KOPT-K1 (cell line): ENCODE measurements around the gene HHIPL2.

ENCODE experiments used
- H3K27ac ChIP-seq: fragments of 200-600 bp; sonication (generic); 2 replicates; pipeline ENCODE4 v1.5.1; 2016; ENCODE audit warnings: antibody characterized with exemption, mild to moderate bottlenecking, low read depth, low read length; ENCODE audit not compliant: poor library complexity, severe bottlenecking
- H3K36me3 ChIP-seq: fragments of 200-600 bp; sonication (generic); 2 replicates; pipeline ENCODE4 v1.5.1; 2017; ENCODE audit warnings: antibody characterized with exemption, mild to moderate bottlenecking, low read length, moderate library complexity; ENCODE audit not compliant: insufficient read depth
- H3K9me3 ChIP-seq: fragments of 200-600 bp; sonication (generic); 2 replicates; pipeline ENCODE4 v1.5.1; 2017; ENCODE audit warnings: antibody characterized with exemption, low read length, mild to moderate bottlenecking; ENCODE audit not compliant: insufficient read depth, poor library complexity, severe bottlenecking

The HHIPL2 gene

DNA sequence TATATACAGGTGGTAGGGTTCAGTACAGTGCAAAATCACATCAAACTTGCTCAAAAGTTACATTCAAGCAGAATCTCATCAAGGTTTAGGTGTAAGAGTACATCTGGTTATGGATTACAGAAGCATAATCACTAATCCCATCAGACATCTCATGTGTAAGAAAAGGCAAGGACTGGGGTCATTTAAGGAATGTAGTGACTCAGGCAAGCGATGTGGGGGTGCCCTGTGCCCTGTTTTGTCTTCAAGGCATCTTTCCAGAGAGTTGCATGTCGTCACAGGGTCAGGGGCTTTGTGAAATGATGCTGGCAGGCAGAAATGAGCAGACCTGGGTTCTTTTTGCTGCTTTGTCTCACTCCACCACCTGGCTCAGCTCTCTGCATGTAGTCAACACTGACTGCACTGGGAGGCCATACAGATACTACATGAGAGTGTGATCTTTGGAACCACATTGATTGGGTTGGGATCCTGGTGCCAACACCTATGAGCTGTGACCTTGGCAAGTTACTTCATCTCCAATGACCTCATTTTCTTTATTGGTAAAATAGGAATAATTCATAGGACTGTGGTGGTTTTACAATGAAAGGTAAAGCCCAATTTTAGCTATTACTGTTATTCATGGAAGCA, 8.2 kb upstream of the HHIPL2 start:
- Histone ChIP-seq H3K9me3 (no peaks in the 10 kb centered on the region), H3K27ac (no peak overlapping the region), H3K36me3 (peaks cover 61% of the 10 kb centered on the region)

DNA sequence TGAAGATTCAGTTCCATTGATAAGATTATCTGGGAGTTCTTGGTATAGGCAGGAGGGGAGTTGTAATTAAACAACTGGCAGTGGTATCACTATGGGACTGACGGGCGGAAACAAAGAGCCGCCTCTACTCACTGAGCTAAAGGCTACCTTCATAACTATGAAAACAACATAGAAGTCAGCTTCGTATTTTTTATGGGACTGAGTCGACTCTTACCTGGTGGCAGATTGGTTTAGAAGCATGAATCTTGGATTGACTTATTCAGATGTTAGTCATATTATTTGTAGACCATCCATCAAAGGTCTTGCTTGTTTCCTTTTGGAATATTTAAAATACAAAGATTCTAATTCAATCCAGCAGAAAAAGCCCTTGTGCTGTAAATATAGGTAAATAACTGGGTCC, 6.3 kb upstream of the HHIPL2 start:
- peaks cover 42% of the 10 kb centered on the region for H3K36me3 ChIP-seq
- no peaks in the 10 kb centered on the region for H3K9me3 ChIP-seq
- no peak overlapping the region for H3K27ac ChIP-seq

DNA sequence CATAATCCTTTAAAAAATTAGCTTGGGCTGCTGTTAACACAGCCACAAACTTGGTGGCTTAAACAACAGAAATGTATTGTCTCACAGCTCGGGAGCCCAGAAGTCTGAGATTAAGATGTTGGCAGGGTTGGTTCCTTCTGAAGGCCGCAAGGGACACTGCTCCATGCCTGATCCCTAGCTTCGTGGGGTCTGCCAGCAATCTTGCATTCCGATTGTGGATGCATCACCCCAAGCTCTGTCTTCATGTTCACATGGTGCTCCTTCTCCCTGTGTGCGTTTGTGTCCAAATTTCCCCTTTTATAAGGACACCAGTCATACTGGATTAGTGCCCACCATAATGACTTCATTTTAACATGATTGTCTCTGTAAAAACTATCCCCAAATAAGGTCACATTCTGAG, 5.0 kb upstream of the HHIPL2 start:
- Histone ChIP-seq H3K27ac (no peak overlapping the region), H3K36me3 (peaks cover 29% of the 10 kb centered on the region), H3K9me3 (no peaks in the 10 kb centered on the region)

DNA sequence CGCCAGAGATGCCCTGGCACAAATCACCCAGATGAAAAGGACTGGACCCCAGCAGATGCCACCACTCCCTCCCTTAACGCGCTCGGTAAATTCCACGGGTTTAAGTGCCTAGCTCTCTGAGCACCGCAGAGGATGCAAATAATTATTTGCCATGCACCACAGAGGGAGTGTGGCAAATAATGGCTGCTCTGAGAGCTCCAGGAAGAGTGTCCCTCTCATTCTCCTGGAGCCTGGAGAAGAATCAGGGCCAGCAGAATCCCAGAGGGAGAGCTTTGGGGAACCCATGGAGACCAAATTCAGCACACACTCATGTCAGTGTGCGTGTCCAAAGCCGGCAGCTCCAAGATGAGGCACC, 667 bp downstream of the HHIPL2 start:
- Histone ChIP-seq H3K9me3 (no peaks in the 10 kb centered on the region), H3K27ac (no peak overlapping the region), H3K36me3 (no peaks in the 10 kb centered on the region)

DNA sequence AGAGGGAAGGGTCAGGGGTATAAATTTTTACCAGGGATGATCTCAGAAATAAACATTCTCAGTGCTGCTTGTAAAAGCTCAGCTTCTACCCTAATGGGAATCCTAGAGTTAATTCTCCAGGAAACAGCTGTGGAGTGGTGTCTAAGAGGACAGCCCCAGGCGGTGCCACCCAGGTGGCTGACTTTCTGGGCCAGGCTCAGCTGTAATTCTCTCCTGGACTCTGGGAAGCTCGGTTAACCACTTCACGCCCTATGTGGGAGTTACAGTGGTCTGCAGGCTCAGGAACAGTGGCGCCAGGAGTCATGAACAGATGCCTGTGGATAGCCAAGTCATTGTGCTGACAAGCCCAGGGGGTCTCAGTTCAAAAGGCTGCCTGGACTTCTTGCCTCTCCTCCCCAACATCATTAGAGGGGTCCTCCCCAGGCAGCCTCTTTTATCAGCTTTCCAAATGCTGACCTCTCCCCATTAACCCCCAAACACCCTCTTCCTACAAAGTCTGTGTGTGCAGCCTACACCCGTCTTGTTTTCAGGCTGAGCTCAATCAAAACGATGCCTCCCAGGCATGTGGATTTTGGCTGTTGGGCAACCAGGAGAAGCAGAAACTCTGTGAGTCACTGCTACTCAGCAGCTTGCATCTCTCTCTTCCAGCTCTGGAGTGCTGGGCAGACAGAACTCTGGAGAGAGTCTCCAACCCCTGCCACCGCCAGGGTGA, 1.2 kb downstream of the HHIPL2 start:
- Histone ChIP-seq H3K9me3 (no peaks in the 10 kb centered on the region), H3K36me3 (no peaks in the 10 kb centered on the region), H3K27ac (no peak overlapping the region)

DNA sequence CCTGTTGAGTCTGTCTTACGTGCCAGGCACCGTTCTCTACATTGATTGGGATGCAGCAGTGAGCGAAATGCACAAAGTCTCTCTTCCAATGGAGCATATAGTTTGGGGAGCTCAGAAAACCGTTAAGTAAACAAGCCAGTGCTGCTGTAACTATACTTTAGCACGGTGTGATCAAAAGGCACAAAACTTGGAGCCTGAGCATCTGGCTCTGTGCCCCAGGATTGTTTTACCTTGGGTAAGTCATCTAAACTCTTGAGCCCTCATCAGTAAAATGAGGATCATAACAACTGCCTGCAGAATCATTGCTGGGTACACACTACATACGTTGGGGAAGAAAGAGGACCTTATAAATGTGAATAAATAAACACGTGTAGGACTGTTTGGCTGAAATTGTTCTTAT, 1.8 kb downstream of the HHIPL2 start:
- no peaks in the 10 kb centered on the region for H3K9me3 ChIP-seq
- H3K27ac ChIP-seq: no peak overlapping the region
- no peaks in the 10 kb centered on the region for H3K36me3 ChIP-seq

DNA sequence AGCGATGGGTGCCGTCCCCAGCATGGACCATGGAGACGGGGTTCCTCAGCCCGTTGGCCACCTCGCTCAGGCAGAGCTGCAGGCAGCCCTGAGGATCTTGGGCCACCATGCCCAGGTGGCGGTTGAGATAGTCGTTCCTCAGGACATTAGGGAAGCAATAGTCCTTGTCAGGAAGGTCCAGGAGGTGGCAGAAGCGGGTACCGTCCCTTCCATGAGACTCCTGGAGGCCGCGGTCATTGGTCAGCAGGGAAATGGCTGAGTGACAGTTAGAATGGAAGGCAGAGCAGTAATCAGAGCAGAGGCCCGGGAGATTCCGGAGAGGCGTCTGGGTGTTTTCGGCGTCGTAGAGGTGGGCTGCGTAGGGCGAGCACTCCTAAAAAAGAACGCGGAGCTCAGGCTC, 4.1 kb downstream of the HHIPL2 start:
- Histone ChIP-seq H3K9me3 (no peaks in the 10 kb centered on the region), H3K36me3 (no peaks in the 10 kb centered on the region), H3K27ac (no peak overlapping the region)

DNA sequence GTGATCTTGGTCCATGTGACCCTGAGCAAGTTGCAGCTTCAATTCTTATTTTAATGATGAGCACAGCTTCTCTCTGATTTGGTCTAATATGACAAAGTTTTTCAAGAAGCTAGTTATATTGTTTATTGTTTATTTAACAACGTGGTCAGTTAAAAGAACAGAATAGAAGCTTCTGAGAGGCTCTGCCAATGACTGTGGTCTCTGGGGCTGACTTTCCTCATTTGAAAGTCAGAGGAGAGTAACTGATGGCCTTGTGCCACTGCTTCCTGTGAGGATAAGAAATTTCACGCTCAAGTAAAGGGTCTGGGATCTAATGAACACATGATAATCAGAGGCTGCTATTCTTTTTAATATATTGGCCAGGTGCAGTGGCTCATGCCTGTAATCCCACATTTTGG, 7.3 kb downstream of the HHIPL2 start:
- H3K27ac ChIP-seq: no peak overlapping the region

DNA sequence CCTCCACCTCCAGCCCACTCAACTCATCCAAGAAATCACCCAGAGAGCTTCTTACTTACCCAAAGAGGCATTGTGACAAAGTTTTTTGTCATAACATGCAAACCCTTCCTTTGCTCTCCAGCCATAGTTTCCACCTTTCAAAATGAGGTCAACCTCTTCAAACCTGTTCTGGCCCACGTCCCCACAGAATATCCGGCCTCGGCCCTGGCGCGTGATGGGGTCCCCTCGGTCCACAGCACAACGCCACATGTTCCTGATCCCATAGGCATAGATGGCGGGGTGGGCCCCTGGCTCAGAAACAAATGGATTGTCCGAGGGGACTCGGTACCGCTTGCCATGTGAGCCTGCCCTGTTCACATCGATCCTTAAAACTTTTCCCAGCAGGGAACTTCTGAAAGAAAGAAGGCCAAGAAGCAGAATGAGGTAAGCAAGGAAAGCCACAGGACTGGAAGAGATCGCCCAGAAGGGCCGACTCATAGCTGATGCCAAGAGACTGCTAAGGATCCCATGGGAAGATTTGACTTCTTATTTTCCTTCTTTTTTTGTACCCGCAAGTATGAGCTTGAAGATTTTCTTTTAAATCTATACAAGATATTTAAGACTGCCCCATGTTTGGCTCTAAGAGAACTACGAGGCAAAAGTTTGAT, 7.8 kb downstream of the HHIPL2 start:
- no peak overlapping the region for H3K27ac ChIP-seq

More for the DNA sequence above, 7.3 kb downstream of the HHIPL2 start:
- Histone ChIP-seq H3K36me3 (no peaks in the 10 kb centered on the region), H3K9me3 (no peaks in the 10 kb centered on the region)

DNA sequence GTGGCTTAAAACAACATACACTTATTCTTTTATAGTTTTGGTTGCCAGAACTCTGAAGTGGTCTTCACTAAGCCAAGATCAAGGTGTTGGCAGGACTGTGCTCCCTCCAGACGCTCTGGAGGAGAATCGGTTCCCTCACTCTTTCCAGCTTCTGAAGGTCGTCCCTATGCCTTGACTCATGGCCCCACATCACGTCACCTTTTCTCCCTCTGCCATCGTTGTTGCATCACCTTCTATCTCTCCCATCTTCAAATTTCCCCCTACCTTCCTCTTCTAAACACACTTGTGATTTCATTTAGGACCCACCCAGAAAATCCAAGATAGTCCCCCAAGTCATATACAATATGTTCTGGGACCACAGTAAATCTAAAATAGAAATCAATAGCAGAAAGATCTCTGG, 12.4 kb downstream of the HHIPL2 start:
- Histone ChIP-seq H3K36me3 (no peaks in the 10 kb centered on the region), H3K9me3 (no peaks in the 10 kb centered on the region)

More for the DNA sequence above, 7.8 kb downstream of the HHIPL2 start:
- Histone ChIP-seq H3K36me3 (no peaks in the 10 kb centered on the region), H3K9me3 (no peaks in the 10 kb centered on the region)

DNA sequence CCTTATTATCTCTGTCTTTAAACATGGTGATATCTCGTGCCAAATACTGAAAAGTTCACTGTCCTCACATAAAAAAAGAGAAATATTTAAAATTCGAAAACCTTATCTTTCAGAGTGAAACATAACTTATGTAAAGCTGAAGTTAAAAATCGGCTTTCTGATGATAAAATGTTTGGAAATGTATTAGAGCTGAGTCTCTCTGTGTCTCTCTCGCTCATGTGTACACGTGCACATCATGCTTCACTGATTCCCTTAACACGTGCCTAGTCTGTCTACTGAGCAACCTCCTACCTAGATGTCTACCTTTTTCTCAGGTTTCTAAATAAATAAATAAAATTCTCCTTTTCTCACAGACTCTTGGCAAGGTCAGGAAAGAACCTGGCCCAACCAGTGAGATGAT, 17.1 kb downstream of the HHIPL2 start:
- no peaks in the 10 kb centered on the region for H3K36me3 ChIP-seq
- no peak overlapping the region for H3K27ac ChIP-seq
- H3K9me3 ChIP-seq: no peaks in the 10 kb centered on the region

More for the DNA sequence above, 12.4 kb downstream of the HHIPL2 start:
- H3K27ac ChIP-seq: no peak overlapping the region

DNA sequence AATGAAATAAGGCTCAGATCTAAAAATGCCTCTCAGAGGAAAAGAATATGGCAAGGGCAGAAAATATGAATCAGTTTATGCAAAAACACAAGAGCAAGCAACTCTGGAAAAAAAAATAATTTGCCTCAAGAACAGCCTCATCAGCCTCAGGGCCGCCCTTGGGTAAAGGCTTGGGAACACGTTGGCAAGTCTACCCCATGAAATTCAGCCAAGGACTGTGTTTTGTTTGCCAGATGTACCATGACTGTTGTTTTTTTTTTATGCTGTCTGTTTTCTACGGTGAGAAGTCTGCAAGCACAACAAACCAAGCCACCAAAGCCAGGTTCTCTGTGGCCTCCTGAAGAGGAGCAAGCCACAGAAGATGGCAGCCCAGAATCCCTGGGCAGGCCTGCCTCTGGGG, 18.0 kb downstream of the HHIPL2 start:
- no peak overlapping the region for H3K27ac ChIP-seq
- H3K36me3 ChIP-seq: no peaks in the 10 kb centered on the region
- no peaks in the 10 kb centered on the region for H3K9me3 ChIP-seq

DNA sequence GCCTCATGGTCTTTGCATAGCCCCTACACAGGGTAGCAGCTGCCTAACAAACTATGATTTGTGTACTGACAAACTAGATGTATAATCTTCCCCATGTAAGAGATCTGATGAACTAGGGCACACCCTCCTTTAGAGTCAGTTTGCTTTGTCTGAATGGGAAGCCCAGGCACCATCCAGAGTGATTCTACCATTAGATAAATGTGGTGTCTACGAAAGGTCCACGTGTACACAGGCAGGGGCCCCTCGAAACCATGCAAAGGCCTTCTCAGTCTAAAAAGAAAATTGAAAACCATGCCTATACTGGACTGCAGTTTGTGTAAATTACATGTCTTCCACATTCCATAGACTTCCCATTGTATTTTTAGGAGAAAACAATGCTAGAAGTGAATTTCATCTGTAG, 18.7 kb downstream of the HHIPL2 start:
- Histone ChIP-seq H3K27ac (no peak overlapping the region), H3K9me3 (no peaks in the 10 kb centered on the region), H3K36me3 (no peaks in the 10 kb centered on the region)

DNA sequence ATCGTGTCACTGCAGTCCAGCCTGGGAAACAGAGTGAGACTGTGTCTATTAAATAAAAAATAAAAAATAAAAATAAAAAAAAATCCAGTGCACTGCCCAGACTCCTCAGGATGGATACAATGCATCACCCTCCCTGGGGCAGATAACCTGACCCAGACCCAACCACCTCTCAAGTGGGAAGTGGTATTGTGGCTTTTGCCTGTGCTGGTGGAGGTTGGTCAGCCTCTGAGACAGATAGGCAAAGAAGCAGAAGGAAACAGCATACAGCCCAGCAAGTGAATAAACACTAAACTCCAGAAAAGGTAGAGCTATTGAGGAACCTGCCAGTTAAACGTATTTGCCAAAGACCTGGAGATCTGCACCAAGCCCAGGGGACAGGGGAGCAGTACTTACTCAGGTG, 22.0 kb downstream of the HHIPL2 start:
- Histone ChIP-seq H3K36me3 (no peaks in the 10 kb centered on the region), H3K9me3 (no peaks in the 10 kb centered on the region), H3K27ac (no peak overlapping the region)

DNA sequence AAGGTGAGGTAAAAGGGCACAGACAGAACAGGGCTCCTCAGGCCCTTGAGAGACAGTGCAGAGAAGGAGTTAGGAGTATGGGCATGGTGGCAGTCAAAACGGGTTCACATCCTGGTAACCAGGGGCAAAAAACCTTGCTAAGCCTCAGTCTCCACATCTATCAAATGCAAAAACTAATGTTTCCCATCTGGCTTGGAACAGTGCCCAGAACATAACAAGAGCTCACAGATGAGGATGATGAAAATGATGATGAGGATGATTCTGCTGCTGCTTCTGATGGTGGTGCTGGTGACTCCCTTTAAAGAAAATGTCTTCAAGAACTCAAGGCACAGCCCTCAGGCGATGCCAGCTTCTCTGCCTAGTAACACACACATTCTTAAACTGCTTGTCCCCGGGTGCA, 24.1 kb downstream of the HHIPL2 start:
- H3K9me3 ChIP-seq: no peaks in the 10 kb centered on the region
- H3K27ac ChIP-seq: no peak overlapping the region
- H3K36me3 ChIP-seq: no peaks in the 10 kb centered on the region
